HUES6 (cell line): Measurements from ENCODE around the gene ATG5.

Source experiments
- H3K27ac ChIP-seq: 2 replicates; pipeline ENCODE4 v1.7.0; 2013; ENCODE audit warnings: low read depth, mild to moderate bottlenecking, low read length, inconsistent platforms
- H3K27me3 ChIP-seq: 2 replicates; pipeline ENCODE4 v1.6.1; 2013; ENCODE audit warnings: low read length; ENCODE audit not compliant: control insufficient read depth, insufficient read depth
- H3K36me3 ChIP-seq: 2 replicates; pipeline ENCODE4 v1.6.1; 2013; ENCODE audit warnings: low read length; ENCODE audit not compliant: control insufficient read depth, insufficient read depth
- H3K4me1 ChIP-seq: 2 replicates; pipeline ENCODE4 v1.6.1; 2013; ENCODE audit warnings: low read length; ENCODE audit not compliant: control insufficient read depth, insufficient read depth
- H3K4me3 ChIP-seq: 2 replicates; pipeline ENCODE4 v1.5.1; 2013; ENCODE audit warnings: low read depth, low read length
- H3K9ac ChIP-seq: one replicate; pipeline ENCODE4 v1.6.1; 2013; ENCODE audit warnings: mild to moderate bottlenecking, low read length
- H3K9me3 ChIP-seq: 2 replicates; pipeline ENCODE4 v1.6.1; 2013; ENCODE audit warnings: low read depth, low read length; ENCODE audit not compliant: control insufficient read depth, insufficient read depth

ATG5 gene

GRCh38 chr6:106216527-106216926 lies 109.0 kb downstream of the ATG5 start:
- Histone ChIP-seq H3K36me3 (no peaks in the 10 kb centered on the region), H3K9me3 (no peaks in the 10 kb centered on the region), H3K4me3 (no peak overlapping the region), H3K4me1 (no peaks in the 10 kb centered on the region; the same call in 1 of the 2 replicates), H3K27me3 (no peaks in the 10 kb centered on the region), H3K9ac (no peak overlapping the region), H3K27ac (no peak overlapping the region)

GRCh38 chr6:106215608-106216007 lies 110.0 kb downstream of the ATG5 start:
- Histone ChIP-seq H3K4me3 (no peak overlapping the region), H3K36me3 (no peaks in the 10 kb centered on the region), H3K9me3 (no peaks in the 10 kb centered on the region), H3K9ac (no peak overlapping the region), H3K4me1 (no peaks in the 10 kb centered on the region; the same call in 1 of the 2 replicates), H3K27ac (no peak overlapping the region), H3K27me3 (no peaks in the 10 kb centered on the region)

GRCh38 chr6:106214531-106214930 lies 111.0 kb downstream of the ATG5 start:
- Histone ChIP-seq H3K27ac (no peak overlapping the region), H3K9ac (no peak overlapping the region), H3K4me3 (no peak overlapping the region), H3K4me1 (no peaks in the 10 kb centered on the region; the same call in 1 of the 2 replicates), H3K9me3 (no peaks in the 10 kb centered on the region), H3K27me3 (no peaks in the 10 kb centered on the region), H3K36me3 (no peaks in the 10 kb centered on the region)

GRCh38 chr6:106213660-106214289 lies 111.8 kb downstream of the ATG5 start:
- Histone ChIP-seq H3K9me3 (no peaks in the 10 kb centered on the region), H3K4me3 (no peak overlapping the region), H3K4me1 (no peaks in the 10 kb centered on the region; the same call in 1 of the 2 replicates), H3K36me3 (no peaks in the 10 kb centered on the region), H3K9ac (no peak overlapping the region), H3K27ac (no peak overlapping the region), H3K27me3 (no peaks in the 10 kb centered on the region)

GRCh38 chr6:106212576-106212975 lies 113.0 kb downstream of the ATG5 start:
- H3K36me3 ChIP-seq = no peaks in the 10 kb centered on the region
- H3K27ac ChIP-seq = no peak overlapping the region
- H3K9ac ChIP-seq = no peak overlapping the region
- no peaks in the 10 kb centered on the region; the same call in 1 of the 2 replicates for H3K4me1 ChIP-seq
- no peaks in the 10 kb centered on the region for H3K9me3 ChIP-seq
- H3K27me3 ChIP-seq = no peaks in the 10 kb centered on the region
- no peak overlapping the region for H3K4me3 ChIP-seq

DNA sequence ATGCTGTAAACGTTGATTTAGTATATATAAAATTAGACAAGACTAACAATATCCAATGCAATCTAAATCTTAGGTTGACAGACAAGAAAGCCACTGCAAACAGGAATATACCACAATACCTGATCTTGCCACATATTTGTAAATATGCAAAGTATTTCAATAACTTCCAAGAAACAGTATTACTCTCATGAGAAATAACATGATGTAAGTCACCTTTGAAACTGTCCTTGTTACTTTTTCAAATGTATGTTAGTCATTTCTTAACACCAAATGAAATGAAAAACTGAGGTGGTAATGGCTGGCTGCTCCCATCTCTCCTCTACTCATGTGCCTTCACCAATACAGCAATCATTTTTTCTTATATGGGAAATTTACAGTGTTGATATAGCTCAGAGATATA lies 118.7 kb downstream of the ATG5 start:
- Histone ChIP-seq H3K36me3 (peaks cover under 1% of the 10 kb centered on the region), H3K4me3 (no peak overlapping the region), H3K27me3 (no peaks in the 10 kb centered on the region), H3K9ac (no peak overlapping the region), H3K4me1 (peaks cover 4% of the 10 kb centered on the region; the same call in 1 of the 2 replicates), H3K9me3 (no peaks in the 10 kb centered on the region), H3K27ac (no peak overlapping the region)

DNA sequence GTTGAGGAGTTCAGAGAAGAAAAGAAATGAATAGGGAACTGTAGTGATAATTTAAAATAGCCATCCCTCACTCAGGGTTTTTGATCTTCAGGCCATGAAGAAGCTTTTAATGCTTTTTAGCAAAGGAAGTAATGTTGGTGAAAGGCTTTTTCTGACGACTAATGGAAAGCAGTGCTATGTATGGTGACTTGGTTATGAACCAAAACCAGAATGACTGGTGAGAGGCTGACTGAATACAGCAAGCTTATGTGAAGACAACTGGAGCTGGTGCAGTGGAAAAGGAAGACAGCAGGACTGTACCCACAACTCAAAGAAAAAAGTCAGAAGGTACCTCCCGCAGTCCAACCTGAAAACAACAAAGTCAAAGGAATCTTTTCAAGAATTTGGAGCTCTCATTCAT lies 120.6 kb downstream of the ATG5 start:
- Histone ChIP-seq H3K9me3 (no peaks in the 10 kb centered on the region), H3K9ac (no peak overlapping the region), H3K4me1 (peaks cover 4% of the 10 kb centered on the region; the same call in 1 of the 2 replicates), H3K4me3 (no peak overlapping the region), H3K27me3 (no peaks in the 10 kb centered on the region), H3K36me3 (peaks cover 12% of the 10 kb centered on the region), H3K27ac (no peak overlapping the region)

DNA sequence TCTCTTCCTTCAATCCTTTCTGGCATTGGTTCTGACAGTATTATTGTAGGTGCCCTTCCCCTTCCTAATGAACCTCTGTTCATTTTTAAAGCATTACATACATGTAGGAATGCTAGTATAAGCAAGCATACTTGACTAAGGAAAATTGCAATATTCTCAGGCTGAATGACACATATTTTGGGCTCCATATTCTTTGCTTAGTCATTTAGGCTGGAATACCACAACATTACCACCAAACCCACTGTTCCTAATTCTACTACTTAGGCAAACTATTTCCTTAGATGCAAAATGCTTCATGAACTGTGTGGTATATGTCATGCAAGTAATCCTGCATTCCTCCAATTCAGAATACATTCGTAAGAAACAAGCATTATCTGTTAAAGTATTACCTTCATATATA lies 125.6 kb downstream of the ATG5 start:
- Histone ChIP-seq H3K4me1 (peaks cover 14% of the 10 kb centered on the region; the same call in 1 of the 2 replicates), H3K9me3 (no peaks in the 10 kb centered on the region), H3K27me3 (no peaks in the 10 kb centered on the region), H3K9ac (no peak overlapping the region), H3K4me3 (no peak overlapping the region), H3K27ac (no peak overlapping the region), H3K36me3 (peaks cover 12% of the 10 kb centered on the region)

GRCh38 chr6:106199331-106199730 lies 126.2 kb downstream of the ATG5 start:
- peaks cover 12% of the 10 kb centered on the region for H3K36me3 ChIP-seq
- no peak overlapping the region for H3K27ac ChIP-seq
- H3K27me3 ChIP-seq = no peaks in the 10 kb centered on the region

DNA sequence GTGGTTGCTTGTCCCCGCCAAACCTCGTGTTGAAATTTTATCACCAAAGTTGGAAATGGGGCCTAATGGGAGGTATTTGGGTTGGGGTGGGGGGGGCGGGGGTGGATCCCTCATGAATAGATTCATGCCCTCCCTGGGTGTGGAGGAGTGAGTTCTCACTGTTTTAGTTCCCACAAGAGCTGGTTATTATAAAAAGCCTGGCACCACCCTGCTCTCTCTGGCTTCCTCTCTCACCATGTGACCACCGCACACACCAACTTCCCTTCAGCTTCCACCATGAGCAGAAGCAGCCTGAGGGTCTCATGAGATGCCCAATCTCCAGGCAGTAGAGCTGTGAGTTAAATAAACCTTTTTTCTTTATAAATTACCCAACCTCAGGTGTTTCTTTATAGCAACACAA lies 128.1 kb downstream of the ATG5 start:
- Histone ChIP-seq H3K27me3 (no peaks in the 10 kb centered on the region), H3K9ac (no peak overlapping the region), H3K4me1 (peaks cover 14% of the 10 kb centered on the region; the same call in 1 of the 2 replicates), H3K9me3 (no peaks in the 10 kb centered on the region), H3K4me3 (no peak overlapping the region), H3K36me3 (peaks cover 12% of the 10 kb centered on the region), H3K27ac (no peak overlapping the region)

More at GRCh38 chr6:106199331-106199730, 126.2 kb downstream of the ATG5 start:
- H3K9ac ChIP-seq = no peak overlapping the region
- H3K9me3 ChIP-seq = no peaks in the 10 kb centered on the region
- no peak overlapping the region for H3K4me3 ChIP-seq
- H3K4me1 ChIP-seq = peaks cover 14% of the 10 kb centered on the region; the same call in 1 of the 2 replicates

GRCh38 chr6:106194949-106195921 lies 130.3 kb downstream of the ATG5 start:
- no peaks in the 10 kb centered on the region for H3K27me3 ChIP-seq
- no peaks in the 10 kb centered on the region for H3K9me3 ChIP-seq
- no peak overlapping the region; the same call in 1 of the 2 replicates for H3K27ac ChIP-seq
- no peak overlapping the region for H3K4me3 ChIP-seq
- H3K36me3 ChIP-seq = no peaks in the 10 kb centered on the region; the same call in 1 of the 2 replicates
- peaks cover 14% of the 10 kb centered on the region; the same call in 1 of the 2 replicates for H3K4me1 ChIP-seq
- no peak overlapping the region for H3K9ac ChIP-seq
